NCI-H510A (cell line): ENCODE data around the gene B4GALT1.

Source experiments
- DNase-seq: peaks from one replicate; lab custom pipeline; 2025; lab: John Stamatoyannopoulos, UW

B4GALT1 gene

GRCh38 chr9:33167084-33167971, at the start of gene B4GALT1:
B4GALT1 (minus strand) TSS chr9:33167336; CDS start chr9:33167169, 167 bp downstream.
- DNase-seq: peak; percentile 33

DNA sequence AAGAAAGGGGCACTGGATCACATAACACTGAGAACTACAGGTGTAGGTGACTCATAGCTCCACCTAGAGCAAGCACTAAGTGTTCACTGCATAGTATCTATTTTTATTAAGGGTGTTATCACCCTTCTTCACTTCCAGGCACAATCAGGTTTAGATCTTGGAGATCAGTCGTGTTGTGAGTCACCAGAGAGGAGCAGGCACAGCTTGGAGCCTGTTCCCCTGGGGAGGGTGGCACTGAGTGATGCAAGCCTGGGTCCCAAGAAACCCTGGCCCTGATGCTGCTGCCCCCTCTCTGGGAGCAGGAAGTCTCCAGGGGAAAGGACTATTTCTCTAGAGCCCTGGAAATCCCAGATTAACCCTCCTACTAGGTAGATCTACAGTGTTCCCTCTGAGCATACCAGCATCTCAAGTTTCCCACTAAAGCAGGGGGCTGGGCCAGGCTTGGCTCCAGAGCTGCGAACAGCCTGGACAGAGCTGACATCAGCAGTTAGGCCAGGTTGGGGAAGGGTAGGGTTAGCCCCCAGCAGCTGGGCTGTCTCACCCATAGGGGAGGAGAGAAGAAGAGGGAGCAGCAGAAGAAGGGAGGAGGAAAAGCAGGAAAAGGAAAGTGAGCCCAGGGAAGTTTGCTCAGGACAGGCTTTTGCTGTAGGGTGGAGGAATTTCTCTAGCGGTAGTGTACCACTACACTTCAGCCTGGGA, 44.7 kb upstream of the B4GALT1 start:
- no peak for DNase-seq

GRCh38 chr9:33210006-33210715, 43.0 kb upstream of the B4GALT1 start:
- DNase-seq: no peak

DNA sequence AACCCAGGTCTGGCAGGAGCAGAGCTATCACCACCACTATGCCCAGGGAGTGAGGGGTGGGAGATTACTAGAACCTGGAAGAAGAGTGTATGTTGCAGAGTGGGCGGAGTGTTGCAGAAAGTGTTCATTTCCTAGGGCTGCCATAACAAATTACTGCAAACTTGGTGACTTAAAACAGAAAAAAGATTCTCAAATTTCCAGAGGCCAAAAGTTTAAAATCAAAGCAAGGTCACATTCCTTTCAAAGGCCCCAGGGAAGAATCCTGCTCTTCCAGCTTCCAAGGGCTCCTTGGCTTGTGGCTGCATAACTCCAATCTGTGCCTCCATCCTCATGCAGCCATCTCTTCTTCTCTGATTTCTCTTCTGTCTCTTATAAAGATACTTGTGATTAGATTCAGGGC, 42.3 kb upstream of the B4GALT1 start:
- no peak for DNase-seq

GRCh38 chr9:33202552-33203201, 35.5 kb upstream of the B4GALT1 start:
- DNase-seq: no peak

GRCh38 chr9:33202018-33202417, 34.9 kb upstream of the B4GALT1 start:
- no peak for DNase-seq

DNA sequence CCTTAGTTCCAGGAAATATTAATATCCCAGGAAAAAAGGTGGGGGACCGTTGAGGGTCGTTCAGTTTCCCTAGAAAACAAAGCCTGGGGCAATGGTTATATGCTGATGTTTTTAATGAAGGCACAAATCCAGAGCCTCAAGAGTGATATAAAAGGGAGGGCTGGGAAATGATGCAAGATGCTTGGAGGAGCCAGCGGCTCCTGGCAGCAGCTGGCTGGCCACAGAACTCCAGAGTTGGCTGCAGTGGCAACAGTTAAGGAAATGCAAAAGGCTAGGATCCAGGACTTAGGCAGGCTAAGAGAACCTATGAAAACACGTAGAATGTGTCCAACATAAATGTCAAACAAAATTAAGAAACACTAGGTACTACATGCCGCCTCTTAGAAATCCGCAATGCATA, 31.0 kb upstream of the B4GALT1 start:
- no peak for DNase-seq

- no peak for DNase-seq
Measured at GRCh38 chr9:33197279-33198152, 30.4 kb upstream of the B4GALT1 start.

GRCh38 chr9:33196736-33197135, 29.6 kb upstream of the B4GALT1 start:
- no peak for DNase-seq

DNA sequence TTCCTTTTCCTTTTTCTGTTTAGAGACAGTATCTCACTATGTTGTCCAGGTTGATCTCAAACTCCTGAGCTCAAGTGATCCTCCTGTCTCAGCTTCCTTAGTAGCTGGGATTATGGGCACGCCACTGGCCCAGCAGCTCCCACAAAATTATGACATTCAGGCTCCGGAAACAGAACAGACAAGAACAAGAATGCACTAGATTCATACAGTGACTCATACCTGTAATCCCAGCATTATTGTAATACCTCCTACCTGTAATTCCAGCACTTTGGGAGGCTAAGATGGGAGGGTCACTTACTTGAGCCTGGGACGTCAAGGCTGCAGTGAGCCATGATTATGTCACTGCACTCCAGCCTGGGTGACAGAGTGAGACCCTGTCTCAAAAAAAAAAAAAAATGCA, 26.7 kb upstream of the B4GALT1 start:
- no peak for DNase-seq

- DNase-seq: no peak
Measured at GRCh38 chr9:33192493-33193255, 25.5 kb upstream of the B4GALT1 start.

- DNase-seq: no peak
Measured at GRCh38 chr9:33190021-33190705, 23.0 kb upstream of the B4GALT1 start.

- DNase-seq: no peak
Measured at GRCh38 chr9:33189331-33189791, 22.2 kb upstream of the B4GALT1 start.

GRCh38 chr9:33188711-33189110, 21.6 kb upstream of the B4GALT1 start:
- no peak for DNase-seq

- no peak for DNase-seq
Measured at GRCh38 chr9:33187519-33188218, 20.5 kb upstream of the B4GALT1 start.

DNA sequence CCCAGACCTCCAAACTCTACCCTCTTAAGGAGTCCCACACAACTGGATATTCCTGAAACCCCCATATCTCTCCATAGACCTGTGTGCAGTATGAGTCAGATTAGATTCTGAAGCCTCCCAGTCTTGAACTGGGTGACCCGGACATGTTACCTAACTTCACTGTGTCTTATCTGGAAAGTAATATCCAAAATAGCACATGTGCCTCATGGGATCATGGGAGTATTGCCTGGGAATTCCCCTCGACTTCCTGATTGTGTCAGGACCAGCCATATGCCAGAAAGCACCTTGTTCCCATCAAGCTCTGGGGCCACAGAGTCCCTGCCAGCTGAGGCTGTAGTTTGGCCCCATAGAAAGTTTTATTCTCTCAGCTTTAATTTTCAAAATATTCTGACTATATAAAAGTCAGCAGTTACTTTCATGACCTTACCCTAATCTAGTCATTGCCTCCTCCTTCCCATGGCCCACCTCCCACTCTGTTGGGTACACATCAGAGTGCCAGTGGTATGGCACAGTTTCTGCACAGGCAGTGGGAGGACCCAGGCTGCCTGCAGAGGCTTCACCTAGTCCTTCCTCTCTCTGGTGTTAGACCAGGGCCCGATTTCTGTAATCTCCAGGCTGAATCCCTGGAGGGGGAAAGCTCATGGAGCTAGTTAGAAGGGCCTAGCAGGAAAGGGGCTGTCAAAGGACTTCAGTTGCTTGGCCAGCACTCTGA, 19.5 kb upstream of the B4GALT1 start:
- DNase-seq: no peak

DNA sequence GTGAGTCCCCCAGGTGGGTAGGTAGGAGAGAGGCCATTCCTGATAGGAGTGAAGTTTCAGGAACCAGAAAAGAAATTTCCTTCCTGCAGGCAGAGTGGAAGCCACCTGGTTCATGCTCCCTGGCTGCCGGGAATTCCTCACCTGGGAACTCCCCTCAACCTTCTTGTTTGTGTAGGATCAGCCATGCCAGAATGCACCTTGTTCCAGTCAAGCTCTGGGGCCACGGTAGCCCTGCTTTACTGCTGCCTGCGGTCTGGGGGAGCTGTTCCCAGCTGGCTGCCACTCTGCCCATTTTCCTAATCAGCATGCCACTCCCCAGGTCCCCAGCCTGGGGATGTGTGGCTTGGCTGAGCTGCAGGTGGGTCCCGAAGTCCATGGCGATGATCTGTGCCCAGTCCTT, 18.7 kb upstream of the B4GALT1 start:
- DNase-seq: no peak

GRCh38 chr9:33185406-33185805, 18.3 kb upstream of the B4GALT1 start:
- DNase-seq: no peak
